Neutrophil (primary cell): ENCODE data around the gene MACF1.

Source experiments
- H3K27ac ChIP-seq: fragments of 200-600 bp; sonication (generic); 2 replicates; pipeline ENCODE4 v1.5.1; 2016; ENCODE audit warnings: mild to moderate bottlenecking, moderate library complexity
- H3K27me3 ChIP-seq: fragments of 200-600 bp; sonication (generic); 2 replicates; pipeline ENCODE4 v1.6.0; 2016; ENCODE audit warnings: mild to moderate bottlenecking
- H3K36me3 ChIP-seq: fragments of 200-600 bp; sonication (generic); 2 replicates; pipeline ENCODE4 v1.5.1; 2017
- H3K4me1 ChIP-seq, 2 experiments: fragments of 200-600 bp in 1 of 2; sonication (generic) in 1 of 2; 1 replicate in 1 of 2; 2 replicates in 1 of 2; pipeline versions ENCODE4 v1.5.1 to v1.6.1; 2013 to 2016; ENCODE audit warnings: low read depth in 1 of 2, low read length in 1 of 2, mild to moderate bottlenecking in 1 of 2, moderate library complexity in 1 of 2; ENCODE audit not compliant: control insufficient read depth in 1 of 2, insufficient read depth in 1 of 2
- H3K4me3 ChIP-seq, 2 experiments: fragments of 200-600 bp in 1 of 2; sonication (generic) in 1 of 2; 1 replicate in 1 of 2; 2 replicates in 1 of 2; pipeline ENCODE4 v1.5.1; 2013 to 2016; ENCODE audit warnings: low read depth in 1 of 2, low read length in 1 of 2, mild to moderate bottlenecking in 1 of 2, moderate library complexity in 1 of 2
- H3K9me3 ChIP-seq: fragments of 200-600 bp; sonication (generic); 2 replicates; pipeline ENCODE4 v1.5.1; 2016
- TF ChIP-seq, protein P1 (sequence below): fragments of 200-600 bp; sonication (generic); IDR thresholded peaks from 2 replicates; pipeline ENCODE4 v1.5.1; 2016; ENCODE audit warnings: antibody characterized with exemption

The MACF1 gene

DNA sequence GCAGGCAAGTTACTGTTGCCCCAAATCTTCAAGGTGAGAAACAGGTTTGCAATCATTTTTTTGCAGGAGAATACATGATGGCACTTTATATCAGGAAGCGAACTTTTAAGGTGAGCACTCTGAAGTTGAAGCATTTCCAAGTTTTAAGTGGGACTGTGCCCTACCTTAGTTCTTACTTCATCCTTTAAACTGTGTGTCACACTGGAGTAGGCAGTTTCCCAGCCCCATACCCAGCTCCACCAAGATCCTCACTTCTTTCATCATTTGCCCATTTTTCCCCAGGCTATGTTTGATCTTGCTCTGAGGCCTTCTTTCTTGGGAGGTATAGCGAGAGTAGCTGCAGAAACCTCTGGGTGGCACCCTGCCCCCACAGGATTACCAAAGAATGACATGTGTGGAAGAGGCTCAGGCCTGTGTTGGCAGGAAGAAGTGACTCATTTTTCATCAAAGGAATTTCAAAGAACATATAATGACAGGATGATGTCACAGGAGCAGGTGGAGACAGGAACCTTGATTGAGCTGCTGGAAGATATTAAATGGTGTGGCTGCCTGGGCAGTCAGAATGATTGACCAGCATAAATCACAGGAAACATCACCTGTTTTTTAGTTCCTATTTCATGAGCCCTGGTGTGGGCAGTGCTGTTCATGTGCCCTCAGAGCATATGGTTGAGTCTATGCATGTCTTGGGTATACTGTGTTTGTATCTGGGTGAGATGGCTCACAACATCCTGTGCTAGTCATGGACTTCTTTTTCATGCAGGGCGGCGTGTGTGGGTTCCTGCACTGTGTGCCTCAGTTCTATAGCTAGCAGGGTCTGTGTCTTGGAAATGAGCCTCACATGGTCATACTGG, 20.8 kb upstream of the MACF1 start:
- Histone ChIP-seq H3K4me1 (no peaks in the 10 kb centered on the region), H3K27ac (no peak overlapping the region), H3K36me3 (no peaks in the 10 kb centered on the region), H3K9me3 (no peaks in the 10 kb centered on the region), H3K27me3 (no peaks in the 10 kb centered on the region), H3K4me3 (no peak overlapping the region)
- TF ChIP-seq, protein P1, sequence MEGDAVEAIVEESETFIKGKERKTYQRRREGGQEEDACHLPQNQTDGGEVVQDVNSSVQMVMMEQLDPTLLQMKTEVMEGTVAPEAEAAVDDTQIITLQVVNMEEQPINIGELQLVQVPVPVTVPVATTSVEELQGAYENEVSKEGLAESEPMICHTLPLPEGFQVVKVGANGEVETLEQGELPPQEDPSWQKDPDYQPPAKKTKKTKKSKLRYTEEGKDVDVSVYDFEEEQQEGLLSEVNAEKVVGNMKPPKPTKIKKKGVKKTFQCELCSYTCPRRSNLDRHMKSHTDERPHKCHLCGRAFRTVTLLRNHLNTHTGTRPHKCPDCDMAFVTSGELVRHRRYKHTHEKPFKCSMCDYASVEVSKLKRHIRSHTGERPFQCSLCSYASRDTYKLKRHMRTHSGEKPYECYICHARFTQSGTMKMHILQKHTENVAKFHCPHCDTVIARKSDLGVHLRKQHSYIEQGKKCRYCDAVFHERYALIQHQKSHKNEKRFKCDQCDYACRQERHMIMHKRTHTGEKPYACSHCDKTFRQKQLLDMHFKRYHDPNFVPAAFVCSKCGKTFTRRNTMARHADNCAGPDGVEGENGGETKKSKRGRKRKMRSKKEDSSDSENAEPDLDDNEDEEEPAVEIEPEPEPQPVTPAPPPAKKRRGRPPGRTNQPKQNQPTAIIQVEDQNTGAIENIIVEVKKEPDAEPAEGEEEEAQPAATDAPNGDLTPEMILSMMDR: no peak

GRCh38 chr1:39184354-39184818, 20.1 kb upstream of the MACF1 start:
- H3K27ac ChIP-seq: no peak overlapping the region
- no peaks in the 10 kb centered on the region for H3K36me3 ChIP-seq
- H3K4me3 ChIP-seq: no peak overlapping the region
- no peaks in the 10 kb centered on the region for H3K9me3 ChIP-seq
- TF ChIP-seq, protein P1: no peak
- H3K4me1 ChIP-seq: no peaks in the 10 kb centered on the region
- H3K27me3 ChIP-seq: no peaks in the 10 kb centered on the region

GRCh38 chr1:39187275-39188046, 17.0 kb upstream of the MACF1 start:
- H3K27me3 ChIP-seq: no peaks in the 10 kb centered on the region
- TF ChIP-seq, protein P1: no peak
- H3K9me3 ChIP-seq: no peaks in the 10 kb centered on the region
- H3K4me3 ChIP-seq: no peak overlapping the region
- H3K4me1 ChIP-seq: no peaks in the 10 kb centered on the region
- no peak overlapping the region for H3K27ac ChIP-seq
- H3K36me3 ChIP-seq: no peaks in the 10 kb centered on the region

GRCh38 chr1:39189592-39190041, 14.9 kb upstream of the MACF1 start:
- Histone ChIP-seq H3K36me3 (no peaks in the 10 kb centered on the region), H3K4me3 (no peak overlapping the region), H3K9me3 (no peaks in the 10 kb centered on the region), H3K27me3 (no peaks in the 10 kb centered on the region), H3K4me1 (no peaks in the 10 kb centered on the region), H3K27ac (no peak overlapping the region)
- TF ChIP-seq, protein P1: no peak

GRCh38 chr1:39190096-39190495, 14.4 kb upstream of the MACF1 start:
- H3K27ac ChIP-seq: no peak overlapping the region
- TF ChIP-seq, protein P1: no peak
- no peaks in the 10 kb centered on the region for H3K9me3 ChIP-seq
- no peaks in the 10 kb centered on the region for H3K36me3 ChIP-seq
- no peak overlapping the region for H3K4me3 ChIP-seq
- H3K4me1 ChIP-seq: no peaks in the 10 kb centered on the region
- no peaks in the 10 kb centered on the region for H3K27me3 ChIP-seq
